CD1c-positive myeloid dendritic cell (primary cell): ENCODE measurements around the gene TRIO.
"Not testable (repeated sequence)": the region's sequence is repeated elsewhere in the genome, so short reads cannot be mapped to it uniquely, and the experiment has no call there.

ENCODE experiments used
- DNase-seq: peaks from one replicate; pipeline ENCODE4 v3.0.0-alpha.2; 2016; ENCODE audit errors: extremely low spot score

Gene TRIO

DNA sequence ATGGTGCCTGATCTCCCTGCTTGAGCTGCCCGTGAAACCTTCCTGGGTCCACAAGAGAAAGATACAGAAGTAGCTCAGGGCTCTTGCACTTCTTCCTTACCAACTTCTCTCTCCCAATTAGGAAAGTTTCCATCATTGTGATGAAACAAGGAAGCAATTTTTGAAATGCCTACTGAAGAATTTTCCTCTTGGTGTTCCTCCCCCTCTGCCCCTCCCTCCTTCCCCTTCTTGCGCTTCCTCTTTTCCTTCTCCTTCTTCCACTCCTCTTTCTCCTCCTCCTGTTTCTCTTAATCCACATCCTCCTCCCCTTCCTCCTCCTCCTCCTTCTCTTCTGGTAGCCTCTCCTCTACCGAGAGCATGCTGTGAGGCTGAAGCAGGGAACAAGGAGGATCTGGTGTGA, 402.2 kb downstream of the TRIO start:
- peak; percentile 89 for DNase-seq

- DNase-seq, result peak; percentile 38
Observed at GRCh38 chr5:14545862-14546261, 402.7 kb downstream of the TRIO start.

- no peak for DNase-seq
Observed at GRCh38 chr5:14547666-14548065, 404.5 kb downstream of the TRIO start.

DNA sequence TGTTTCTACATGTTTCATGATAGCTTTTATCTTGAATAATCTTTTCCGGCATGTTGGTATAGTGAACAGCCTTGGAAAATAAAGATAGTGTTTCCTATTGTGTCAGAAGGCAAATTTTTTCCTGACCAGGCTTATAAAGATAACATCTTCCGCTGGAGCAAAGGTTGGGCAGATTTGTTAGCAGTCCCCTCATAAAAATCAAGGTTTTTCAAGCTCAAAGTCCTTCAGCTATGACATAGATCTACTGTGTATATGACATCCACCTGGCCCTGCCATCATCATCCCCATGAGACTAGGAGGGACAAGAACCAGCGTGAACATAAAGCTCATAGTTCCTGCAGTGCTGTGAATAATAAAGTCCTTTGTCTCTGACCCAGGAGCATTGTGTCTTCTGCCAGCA, 408.1 kb downstream of the TRIO start:
- no peak for DNase-seq

- peak; percentile 83 for DNase-seq
Observed at GRCh38 chr5:14552017-14552416, 408.9 kb downstream of the TRIO start.

DNA sequence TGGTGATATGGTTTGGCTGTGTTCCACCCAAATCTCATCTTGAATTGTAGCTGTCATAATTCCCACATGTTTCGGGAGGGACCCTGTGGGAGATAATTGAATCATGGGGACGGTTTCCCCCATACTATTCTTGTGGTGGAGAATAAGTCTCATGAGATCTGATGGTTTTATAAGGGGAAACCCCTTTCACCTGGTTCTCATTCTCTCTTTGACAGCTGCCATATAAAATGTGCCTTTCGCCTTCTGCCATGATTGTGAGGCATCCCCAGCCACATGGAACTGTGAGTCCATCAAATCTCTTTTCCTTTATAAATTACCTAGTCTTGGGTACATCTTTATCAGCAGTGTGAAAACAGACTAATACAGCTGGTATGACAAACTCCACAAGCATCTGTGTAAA, 411.1 kb downstream of the TRIO start:
- DNase-seq, result not testable (repeated sequence)

- DNase-seq, result no peak
Observed at GRCh38 chr5:14556015-14556414, 412.9 kb downstream of the TRIO start.

GRCh38 chr5:14557203-14557770, 414.1 kb downstream of the TRIO start:
- no peak for DNase-seq

DNA sequence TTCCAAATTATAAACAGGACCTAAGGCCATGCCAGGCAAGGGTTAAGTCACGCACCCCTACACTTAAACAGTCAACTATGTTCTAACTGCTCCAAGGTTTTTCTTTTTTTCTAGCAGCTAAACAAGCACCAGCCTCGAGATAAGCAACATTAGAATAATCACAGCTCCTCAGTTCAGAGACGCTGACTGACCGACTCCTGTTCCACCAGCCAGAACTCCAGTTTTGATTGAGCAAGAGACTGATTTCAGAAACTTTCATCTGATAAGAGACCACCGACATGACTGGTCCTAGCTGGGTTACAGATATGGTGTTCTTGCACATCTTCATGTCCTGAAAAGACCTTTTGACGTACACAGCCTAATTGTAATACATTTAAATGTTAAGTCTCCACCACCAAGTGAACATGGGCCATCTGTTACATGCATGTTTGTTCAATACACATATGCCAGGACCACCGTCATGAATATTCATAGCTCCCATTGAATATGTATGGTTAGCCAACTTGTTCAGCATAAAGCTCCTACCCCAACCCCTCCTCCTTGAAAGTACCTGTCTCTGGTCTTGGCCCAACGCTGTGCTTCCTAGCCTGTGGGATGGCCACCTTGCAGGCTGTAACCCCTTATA, 414.8 kb downstream of the TRIO start:
- DNase-seq, result no peak
